ENCODE results near the gene MRPL43.

GRCh38 chr10:100995181-100995580 is 7.9 kb upstream of the MRPL43 start:
- no peak for TF ChIP-seq CTCF (IDR thresholded peaks at IDR 0.05)
- no peak for TF ChIP-seq ZFX (IDR thresholded peaks at IDR 0.05; ENCODE audit: borderline replicate concordance)
